GM12878 (cell line): ENCODE measurements around the gene ELL. TPM values are rescaled to one million over a fixed set of nuclear protein-coding genes. Genes with fewer than 3 reads are reported as not detected.

Experiments used
- ATAC-seq: fragments of 200-7000 bp; cut with Tn5 transposase; 3 replicates; pipeline ENCODE4 v1.9.1; 2020; ENCODE audit warnings: mild to moderate bottlenecking, moderate library complexity
- BruUV-seq: library from RNA; stranded (reverse); fragments of 400-500 nt; replicated peaks from 2 replicates; lab custom pipeline; 2021; lab: Mats Ljungman, UMichigan
- CTCF ChIA-PET: fragments of 300-600 bp; sonication (Branson Sonifier 250); formaldehyde crosslinking; extraction: SDS; loops from one replicate; lab custom pipeline; 2021; ENCODE audit warnings: inconsistent platforms; lab: Yijun Ruan, JAX
- POLR2A ChIA-PET: fragments of 350-600 bp; formaldehyde crosslinking; extraction: SDS; loops from one replicate; lab custom pipeline; 2021; ENCODE audit warnings: inconsistent platforms; lab: Charles Lee
- RAD21 ChIA-PET: fragments of 300-600 bp; sonication (Branson Sonifier 250); formaldehyde crosslinking; loops from one replicate; lab custom pipeline; 2023; ENCODE audit warnings: antibody characterized with exemption; ENCODE audit not compliant: unreplicated experiment; lab: Charles Lee
- SMC1A ChIA-PET: fragments of 300-600 bp; sonication (Branson Sonifier 250); formaldehyde crosslinking; loops from one replicate; lab custom pipeline; 2023; ENCODE audit not compliant: unreplicated experiment, uncharacterized antibody; lab: Charles Lee
- DNase-seq: peaks from one replicate; pipeline ENCODE4 v3.0.0-alpha.2; 2011; ENCODE audit warnings: low read depth, low spot score
- FAIRE-seq: peaks from 3 replicates; lab custom pipeline; 2011; peaks lifted over from hg19 to GRCh38; lab: Jason Lieb, UNC
- H2AFZ ChIP-seq: 2 replicates; pipeline ENCODE4 v1.6.0; 2011; ENCODE audit warnings: low read depth, low read length, control low read depth; ENCODE audit not compliant: control insufficient read depth
- H3K27ac ChIP-seq: 2 replicates; pipeline ENCODE4 v1.5.1; 2011; ENCODE audit warnings: control low read depth; ENCODE audit not compliant: control insufficient read depth, insufficient read depth
- H3K27me3 ChIP-seq, 2 experiments: replicated peaks in 1 of 2; 2 replicates each; pipeline versions ENCODE4 v1.6.0 to v1.6.1; 2011; ENCODE audit warnings: low read length in 1 of 2; ENCODE audit not compliant: control insufficient read depth in 2 of 2, insufficient read depth in 2 of 2
- H3K36me3 ChIP-seq, 2 experiments: 2 replicates each; pipeline ENCODE4 v1.5.1; 2011; ENCODE audit warnings: low read length in 1 of 2; ENCODE audit not compliant: control insufficient read depth in 2 of 2, insufficient read depth in 2 of 2
- H3K4me1 ChIP-seq: 2 replicates; pipeline ENCODE4 v1.6.1; 2011; ENCODE audit warnings: mild to moderate bottlenecking, low read length, moderate library complexity, mixed read lengths; ENCODE audit not compliant: control insufficient read depth, insufficient read depth
- H3K4me2 ChIP-seq: 2 replicates; pipeline ENCODE4 v1.6.0; 2011; ENCODE audit warnings: control low read depth; ENCODE audit not compliant: control insufficient read depth, insufficient read depth
- H3K4me3 ChIP-seq: fragments of 200-600 bp; sonication (generic); 2 replicates; pipeline ENCODE4 v1.5.1; 2016
- H3K79me2 ChIP-seq: 2 replicates; pipeline ENCODE4 v1.6.0; 2011; ENCODE audit warnings: low read length; ENCODE audit not compliant: control insufficient read depth, insufficient read depth
- H3K9ac ChIP-seq: 2 replicates; pipeline ENCODE4 v1.8.0; 2011; ENCODE audit warnings: low read length, control low read depth, mixed read lengths; ENCODE audit not compliant: control insufficient read depth, insufficient read depth
- H3K9me3 ChIP-seq: replicated peaks from 3 replicates; pipeline ENCODE4 v1.5.1; 2011; ENCODE audit warnings: mild to moderate bottlenecking, low read length; ENCODE audit not compliant: control insufficient read depth, insufficient read depth
- H4K20me1 ChIP-seq: 2 replicates; pipeline ENCODE4 v1.6.0; 2011; ENCODE audit not compliant: control insufficient read depth, insufficient read depth
- ESRRA ChIP-seq: IDR thresholded peaks from 2 replicates; pipeline ENCODE4 v1.6.1; 2012; ENCODE audit warnings: mild to moderate bottlenecking, low read length, improper control_type of control experiment
- HCFC1 ChIP-seq: fragments of 150-350 bp; IDR thresholded peaks from 2 replicates; pipeline ENCODE4 v1.6.1; 2014; ENCODE audit warnings: low read length
- LARP7 ChIP-seq: fragments of 450-650 bp; IDR thresholded peaks from 2 replicates; pipeline ENCODE4 v1.6.1; 2017; ENCODE audit warnings: mild to moderate bottlenecking
- PAX8 ChIP-seq: fragments of 450-650 bp; IDR thresholded peaks from 2 replicates; pipeline ENCODE4 v1.6.1; 2017; ENCODE audit warnings: mild to moderate bottlenecking, moderate library complexity
- POU2F2 ChIP-seq: IDR thresholded peaks from 3 replicates; pipeline ENCODE4 v1.6.1; 2011; ENCODE audit warnings: low read depth, mild to moderate bottlenecking, low read length, borderline replicate concordance
- RCOR1 ChIP-seq: conservative IDR thresholded peaks from 2 replicates; pipeline ENCODE4 v1.6.1; 2012; ENCODE audit warnings: low read depth, low read length, improper control_type of control experiment
- TCF3 ChIP-seq: IDR thresholded peaks from 2 replicates; pipeline ENCODE4 v1.6.1; 2012; ENCODE audit warnings: low read depth, mild to moderate bottlenecking, low read length, borderline replicate concordance; ENCODE audit not compliant: insufficient read depth
- ZNF207 ChIP-seq: fragments of 450-650 bp; IDR thresholded peaks from 2 replicates; pipeline ENCODE4 v1.6.1; 2014; ENCODE audit warnings: antibody characterized with exemption, mild to moderate bottlenecking, borderline replicate concordance
- WGBS: methylation state at CpG from one replicate; pipeline ENCODE4 v1.1.6; 2016; ENCODE audit warnings: low lambda C conversion rate; ENCODE audit not compliant: insufficient replicate concordance, insufficient coverage; ENCODE audit errors: missing lambda C conversion rate; 5-methylcytosine and 5-hydroxymethylcytosine counted together
- in situ Hi-C: fragments of 300-500 bp; cut with MboI; formaldehyde crosslinking; loops from 9 replicates; pipeline ENCODE4 v1.14.3; 2018; ENCODE audit warnings: mixed read lengths
- intact Hi-C: fragments of 100-400 bp; cut with micrococcal nuclease; formaldehyde crosslinking; loops from one replicate; pipeline ENCODE4 v1.14.2; 2022; ENCODE audit not compliant: unreplicated experiment
- polyA plus RNA-seq, 11 experiments: library from polyadenylated mRNA; depleted of rRNA in 4 of 11; unstranded in 6 of 11; stranded (reverse) in 5 of 11; fragments of >200 nt; fragmentation: Nextera tagmentation in 4 of 11; fragmentation: Illumina TruSeq in 1 of 11; extraction: Ambion mirVana in 4 of 11; extraction: Trizol in 1 of 11; gene quantifications; 1 replicate in 1 of 11; 2 replicates in 10 of 11; pipeline versions ENCODE4 v1.2.1 to v1.2.3, GENCODE V29; 2011 to 2016; ENCODE audit warnings: inconsistent platforms in 2 of 11, missing spikeins in 2 of 11, low read depth in 1 of 11
- total RNA-seq, 4 experiments: library from RNA; depleted of rRNA in 3 of 4; stranded (reverse); fragments of >200 nt in 3 of 4; fragmentation: Illumina TruSeq in 1 of 4; extraction: Trizol in 1 of 4; gene quantifications; 2 replicates each; pipeline versions ENCODE4 v1.2.1 to v1.2.3, GENCODE V29; 2013 to 2021

ELL gene
- total and polyA plus RNA-seq, 10 of the 15 experiments (the other 5 are each of a cell fraction or from before 2014, with no cell fraction given): 0.91 to 25.0 (median 9.1) TPM

GRCh38 chr19:18446145-18446810 is 75.6 kb downstream of the ELL start:
- ChIA-PET CTCF (no interaction called here), RAD21 (no interaction called here), SMC1A (no interaction called here), POLR2A (no interaction called here)
- Histone ChIP-seq H3K4me1 (peaks cover 3% of the 10 kb centered on the region; the same call in 1 of the 2 replicates), H3K79me2 (no peaks in the 10 kb centered on the region), H3K4me2 (no peak overlapping the region), H3K9ac (no peak overlapping the region), H2AFZ (no peak overlapping the region), H3K27ac (no peak overlapping the region), H3K27me3 (no peaks in the 10 kb centered on the region), H3K9me3 (no peaks in the 10 kb centered on the region), H4K20me1 (no peaks in the 10 kb centered on the region; the same call in 1 of the 2 replicates), H3K36me3 (peaks cover 18 to 45% of the 10 kb centered on the region in 2 experiments; a peak in 3 of 4 replicates), H3K4me3 (no peak overlapping the region)
- no TSS peak for BruUV-seq
- no peak for FAIRE-seq
- no peak for DNase-seq
- 98% methylated on average over 31 of the region's 34 CpGs for WGBS
- ATAC-seq: no peak
- in situ Hi-C loops (no loop called here), intact Hi-C loops (no loop called here)
- no peak for TF ChIP-seq ZNF207
- no peak for TF ChIP-seq TCF3
- no peak for TF ChIP-seq HCFC1
- TF ChIP-seq LARP7: no peak
- TF ChIP-seq ESRRA: no peak
- TF ChIP-seq POU2F2: no peak

- no peaks in the 10 kb centered on the region for H3K27me3 ChIP-seq
- no peaks in the 10 kb centered on the region; the same call in 1 of the 2 replicates for H4K20me1 ChIP-seq
- no peak overlapping the region for H3K4me2 ChIP-seq
- ChIA-PET RAD21 (no interaction called here), SMC1A (no interaction called here), POLR2A (no interaction called here), CTCF (no interaction called here)
- WGBS: 95% methylated on average over 11 of the region's 15 CpGs
- H3K4me3 ChIP-seq: no peak overlapping the region
- no peak overlapping the region for H3K27ac ChIP-seq
- ATAC-seq (no peak), DNase-seq (no peak), FAIRE-seq (no peak)
- peaks cover 3% of the 10 kb centered on the region; the same call in 1 of the 2 replicates for H3K4me1 ChIP-seq
- H3K9me3 ChIP-seq: no peaks in the 10 kb centered on the region
- intact Hi-C loops: no loop called here
- no peak for TF ChIP-seq PAX8
- no peak for TF ChIP-seq RCOR1
- BruUV-seq: no TSS peak
- H3K79me2 ChIP-seq: no peaks in the 10 kb centered on the region
- H3K9ac ChIP-seq: no peak overlapping the region
- H3K36me3 ChIP-seq: peaks cover 18 to 39% of the 10 kb centered on the region in 2 experiments; a peak in 3 of 4 replicates
- in situ Hi-C loops: no loop called here
- no peak overlapping the region for H2AFZ ChIP-seq
Observed at GRCh38 chr19:18445262-18445948, 76.5 kb downstream of the ELL start.
